Epithelial cell of esophagus (primary cell): Measurements from ENCODE around the gene SORCS2.

Source experiments
- DNase-seq: peaks from one replicate; pipeline ENCODE4 v3.0.0; 2010; ENCODE audit warnings: low read depth
- H3K4me3 ChIP-seq: 2 replicates; pipeline ENCODE4 v1.5.1; 2011; ENCODE audit warnings: mild to moderate bottlenecking, low read length, control low read depth
- CTCF ChIP-seq: IDR thresholded peaks from 2 replicates; pipeline ENCODE4 v1.5.1; 2011; ENCODE audit warnings: low read depth, mild to moderate bottlenecking, low read length, control low read depth, inconsistent platforms; ENCODE audit not compliant: insufficient read depth; ENCODE audit errors: missing control alignments

SORCS2 gene

GRCh38 chr4:7640136-7640535 lies 447.8 kb downstream of the SORCS2 start:
- no peak overlapping the region for H3K4me3 ChIP-seq
- no peak for DNase-seq
- TF ChIP-seq CTCF = no peak

- no peak for TF ChIP-seq CTCF
- no peak overlapping the region for H3K4me3 ChIP-seq
- DNase-seq = no peak
Observed at GRCh38 chr4:7641712-7642111, 449.4 kb downstream of the SORCS2 start.

GRCh38 chr4:7642741-7643458 lies 450.6 kb downstream of the SORCS2 start:
- H3K4me3 ChIP-seq = no peak overlapping the region
- TF ChIP-seq CTCF = no peak
- no peak for DNase-seq

- no peak for TF ChIP-seq CTCF
- DNase-seq = no peak
- no peak overlapping the region for H3K4me3 ChIP-seq
Observed at GRCh38 chr4:7645158-7645557, 452.8 kb downstream of the SORCS2 start.

GRCh38 chr4:7645956-7646355 lies 453.6 kb downstream of the SORCS2 start:
- TF ChIP-seq CTCF = no peak

GRCh38 chr4:7646384-7647061 lies 454.2 kb downstream of the SORCS2 start:
- no peak overlapping the region for H3K4me3 ChIP-seq
- DNase-seq = no peak
- no peak for TF ChIP-seq CTCF

More at GRCh38 chr4:7645956-7646355, 453.6 kb downstream of the SORCS2 start:
- DNase-seq = no peak
- H3K4me3 ChIP-seq = no peak overlapping the region
